GM19455 (cell line): ENCODE measurements around the gene CCNE1.
A peak's percentile ranks its signal among the peaks of the same experiment; 100 is the strongest.
"Not testable (repeated sequence)": the region's sequence is repeated elsewhere in the genome, so short reads cannot be mapped to it uniquely, and the experiment has no call there.

Experiments used
- ATAC-seq: cut with Tn5 transposase; IDR thresholded peaks from one replicate; pipeline ENCODE4 v1.9.1; 2021; ENCODE audit not compliant: unreplicated experiment

The CCNE1 gene

GRCh38 chr19:29812881-29813275 lies 1.1 kb downstream of the CCNE1 start:
- ATAC-seq, result no peak

- ATAC-seq, result no peak
Observed at GRCh38 chr19:29813642-29814041, 1.9 kb downstream of the CCNE1 start.

- ATAC-seq, result no peak
Observed at GRCh38 chr19:29815231-29815630, 3.4 kb downstream of the CCNE1 start.

GRCh38 chr19:29817316-29817715 lies 5.5 kb downstream of the CCNE1 start:
- no peak for ATAC-seq

- ATAC-seq, result no peak
Observed at GRCh38 chr19:29819300-29819699, 7.5 kb downstream of the CCNE1 start.

- ATAC-seq, result no peak
Observed at GRCh38 chr19:29819986-29820385, 8.2 kb downstream of the CCNE1 start.

- ATAC-seq, result no peak
Observed at GRCh38 chr19:29823581-29824330, 12.0 kb downstream of the CCNE1 start.

- not testable (repeated sequence) for ATAC-seq
Observed at GRCh38 chr19:29825263-29825662, 13.5 kb downstream of the CCNE1 start.

GRCh38 chr19:29831041-29831548 lies 19.3 kb downstream of the CCNE1 start:
- ATAC-seq, result no peak

- ATAC-seq, result no peak
Observed at GRCh38 chr19:29831686-29832085, 19.9 kb downstream of the CCNE1 start.

GRCh38 chr19:29832801-29833200 lies 21.0 kb downstream of the CCNE1 start:
- ATAC-seq, result no peak

- no peak for ATAC-seq
Observed at GRCh38 chr19:29833614-29834261, 21.9 kb downstream of the CCNE1 start.

GRCh38 chr19:29834991-29835846 lies 23.4 kb downstream of the CCNE1 start:
- no peak for ATAC-seq

GRCh38 chr19:29836409-29836825 lies 24.6 kb downstream of the CCNE1 start:
- ATAC-seq, result peak; percentile 61

GRCh38 chr19:29837448-29837981 lies 25.7 kb downstream of the CCNE1 start:
- peak; percentile 77 for ATAC-seq

GRCh38 chr19:29837996-29838395 lies 26.2 kb downstream of the CCNE1 start:
- ATAC-seq, result no peak

GRCh38 chr19:29840066-29840950 lies 28.5 kb downstream of the CCNE1 start:
- ATAC-seq, result no peak

GRCh38 chr19:29841209-29841558 lies 29.4 kb downstream of the CCNE1 start:
- no peak for ATAC-seq

- ATAC-seq, result no peak
Observed at GRCh38 chr19:29841559-29842367, 30.0 kb downstream of the CCNE1 start.
